Nephron (organoid): Measurements from ENCODE around the gene ADSL.

Source experiments
- H3K27ac Mint-ChIP-seq, 3 experiments: 2 replicates each; pipeline ENCODE4 v1.8.0; 2020; ENCODE audit warnings: mixed read lengths in 3 of 3, mild to moderate bottlenecking in 2 of 3, moderate library complexity in 1 of 3
- H3K27me3 Mint-ChIP-seq: 2 replicates; pipeline ENCODE4 v1.8.0; 2021; ENCODE audit warnings: low read depth, mild to moderate bottlenecking, moderate library complexity, mixed read lengths
- H3K36me3 Mint-ChIP-seq: 2 replicates; pipeline ENCODE4 v1.8.0; 2020; ENCODE audit warnings: low read depth, mixed read lengths
- H3K4me1 Mint-ChIP-seq: 2 replicates; pipeline ENCODE4 v1.8.0; 2020; ENCODE audit warnings: mixed read lengths
- H3K4me3 Mint-ChIP-seq, 3 experiments: 2 replicates each; pipeline ENCODE4 v1.8.0; 2020; ENCODE audit warnings: mild to moderate bottlenecking in 3 of 3, mixed read lengths in 3 of 3, moderate library complexity in 2 of 3
- H3K9me3 Mint-ChIP-seq: 2 replicates; pipeline ENCODE4 v1.8.0; 2020; ENCODE audit warnings: mixed read lengths
- TF ChIP-seq, protein P1 (sequence below), 3 experiments: fragments of 200-600 bp; sonication (generic); IDR thresholded peaks; one replicate each; pipeline ENCODE4 v1.5.0; 2021; ENCODE audit warnings: antibody characterized with exemption in 3 of 3; ENCODE audit not compliant: unreplicated experiment in 3 of 3

Gene ADSL

DNA sequence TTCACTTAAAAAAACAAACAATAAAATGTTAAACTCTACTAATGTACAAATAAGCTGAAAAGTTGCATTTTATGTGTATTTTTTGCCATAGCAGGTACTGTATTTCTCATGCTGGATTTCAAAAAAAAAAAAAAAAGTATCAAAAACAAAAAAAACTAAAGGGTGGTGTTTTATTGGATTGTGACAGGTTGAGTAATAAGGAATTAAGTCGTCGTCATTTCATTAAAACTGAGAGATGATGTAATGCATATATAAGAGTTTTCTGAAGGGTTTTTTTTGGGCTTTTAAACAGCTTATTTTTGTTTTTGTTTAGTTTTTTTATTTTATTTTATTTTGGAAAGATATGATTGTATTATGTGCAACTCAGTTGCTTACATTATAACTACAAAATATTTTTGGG, 10.9 kb upstream of the ADSL start:
- peaks cover 32% of the 10 kb centered on the region for H3K36me3 Mint-ChIP-seq
- H3K4me1 Mint-ChIP-seq: peaks cover 13% of the 10 kb centered on the region
- H3K9me3 Mint-ChIP-seq: no peaks in the 10 kb centered on the region

DNA sequence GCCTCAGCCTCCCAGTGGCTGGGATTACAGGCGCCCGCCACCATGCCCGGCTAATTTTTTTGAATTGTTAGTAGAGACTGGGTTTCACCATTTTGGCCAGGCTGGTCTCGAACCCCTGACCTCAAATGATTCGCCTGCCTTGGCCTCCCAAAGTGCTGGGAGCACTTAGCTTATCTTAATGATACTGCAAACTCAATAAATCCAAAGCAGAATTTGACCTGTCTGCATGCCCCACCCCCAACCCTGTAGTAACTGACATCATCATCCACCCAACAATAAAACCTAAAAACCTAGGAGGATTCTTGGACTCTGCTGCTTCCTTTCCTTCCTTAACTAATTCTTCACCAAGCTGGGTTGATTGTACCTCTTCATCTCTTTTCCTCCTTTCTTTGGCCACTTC, 6.3 kb upstream of the ADSL start:
- Mint-ChIP-seq H3K36me3 (peaks cover 4% of the 10 kb centered on the region), H3K4me1 (peaks cover 7% of the 10 kb centered on the region), H3K27ac (no peak overlapping the region), H3K4me3 (no peak overlapping the region), H3K27me3 (no peaks in the 10 kb centered on the region), H3K9me3 (no peaks in the 10 kb centered on the region)
- TF ChIP-seq, protein P1, sequence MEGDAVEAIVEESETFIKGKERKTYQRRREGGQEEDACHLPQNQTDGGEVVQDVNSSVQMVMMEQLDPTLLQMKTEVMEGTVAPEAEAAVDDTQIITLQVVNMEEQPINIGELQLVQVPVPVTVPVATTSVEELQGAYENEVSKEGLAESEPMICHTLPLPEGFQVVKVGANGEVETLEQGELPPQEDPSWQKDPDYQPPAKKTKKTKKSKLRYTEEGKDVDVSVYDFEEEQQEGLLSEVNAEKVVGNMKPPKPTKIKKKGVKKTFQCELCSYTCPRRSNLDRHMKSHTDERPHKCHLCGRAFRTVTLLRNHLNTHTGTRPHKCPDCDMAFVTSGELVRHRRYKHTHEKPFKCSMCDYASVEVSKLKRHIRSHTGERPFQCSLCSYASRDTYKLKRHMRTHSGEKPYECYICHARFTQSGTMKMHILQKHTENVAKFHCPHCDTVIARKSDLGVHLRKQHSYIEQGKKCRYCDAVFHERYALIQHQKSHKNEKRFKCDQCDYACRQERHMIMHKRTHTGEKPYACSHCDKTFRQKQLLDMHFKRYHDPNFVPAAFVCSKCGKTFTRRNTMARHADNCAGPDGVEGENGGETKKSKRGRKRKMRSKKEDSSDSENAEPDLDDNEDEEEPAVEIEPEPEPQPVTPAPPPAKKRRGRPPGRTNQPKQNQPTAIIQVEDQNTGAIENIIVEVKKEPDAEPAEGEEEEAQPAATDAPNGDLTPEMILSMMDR (IDR thresholded peaks at IDR 0.05; ENCODE audit: unreplicated experiment in 3 of 3): no peak

More for the DNA sequence above, 10.9 kb upstream of the ADSL start:
- TF ChIP-seq, protein P1 (IDR thresholded peaks at IDR 0.05; ENCODE audit: unreplicated experiment in 3 of 3): no peak
- H3K27me3 Mint-ChIP-seq: no peaks in the 10 kb centered on the region
- H3K27ac Mint-ChIP-seq: no peak overlapping the region
- no peak overlapping the region for H3K4me3 Mint-ChIP-seq

DNA sequence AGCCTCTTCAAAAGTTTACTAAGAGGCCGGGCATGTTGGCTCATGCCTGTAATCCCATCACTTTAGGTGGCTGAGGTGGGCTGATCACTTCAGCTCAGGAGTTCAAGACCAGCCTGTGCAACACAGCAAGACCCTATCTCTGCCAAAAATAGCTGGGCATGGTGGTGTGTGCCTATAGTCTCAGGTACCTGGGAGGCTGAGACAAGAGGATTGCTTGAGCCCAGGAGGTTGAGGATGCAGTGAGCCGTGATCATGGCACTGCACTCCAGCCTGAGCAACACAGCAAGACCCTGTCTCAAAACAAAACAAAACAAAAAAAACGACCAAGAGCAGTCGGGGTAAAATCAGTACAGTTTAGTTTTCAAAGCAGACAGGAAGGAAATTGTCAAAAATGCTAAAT, 4.7 kb upstream of the ADSL start:
- no peaks in the 10 kb centered on the region for H3K27me3 Mint-ChIP-seq
- no peak overlapping the region for H3K27ac Mint-ChIP-seq
- H3K4me3 Mint-ChIP-seq: peak overlapping the region in 2 of 3 experiments; percentile 36 to 40
- peaks cover 7% of the 10 kb centered on the region for H3K4me1 Mint-ChIP-seq
- H3K9me3 Mint-ChIP-seq: no peaks in the 10 kb centered on the region
- peaks cover 4% of the 10 kb centered on the region for H3K36me3 Mint-ChIP-seq
- TF ChIP-seq, protein P1 (IDR thresholded peaks at IDR 0.05; ENCODE audit: unreplicated experiment in 3 of 3): no peak

DNA sequence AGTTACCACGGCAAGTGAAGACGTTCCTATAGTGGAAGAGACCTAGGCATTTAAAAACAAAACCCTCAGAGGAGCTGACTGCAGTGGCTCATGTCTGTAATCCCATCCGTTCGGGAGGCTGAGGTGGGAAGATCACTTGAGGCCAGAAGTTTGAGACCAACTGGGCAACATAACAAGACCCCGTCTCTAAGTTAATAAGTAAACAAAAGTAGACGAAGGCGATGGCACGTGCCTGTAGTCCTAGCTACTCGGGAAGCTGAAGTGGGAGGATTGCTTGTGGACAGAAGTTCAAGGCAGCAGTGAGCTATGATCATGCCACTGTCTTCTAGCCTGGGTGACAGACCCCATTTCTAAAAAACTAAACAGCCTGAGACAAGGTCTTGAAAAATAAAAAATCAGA, 3.8 kb upstream of the ADSL start:
- peaks cover 4% of the 10 kb centered on the region for H3K36me3 Mint-ChIP-seq
- no peaks in the 10 kb centered on the region for H3K9me3 Mint-ChIP-seq
- H3K27ac Mint-ChIP-seq: peak overlapping the region in 1 of 3 experiments; percentile 0
- peak overlapping the region; percentile 24 to 61 (median 31) for H3K4me3 Mint-ChIP-seq
- H3K27me3 Mint-ChIP-seq: no peaks in the 10 kb centered on the region
- TF ChIP-seq, protein P1 (IDR thresholded peaks at IDR 0.05; ENCODE audit: unreplicated experiment in 3 of 3): no peak
- peaks cover 15% of the 10 kb centered on the region for H3K4me1 Mint-ChIP-seq

DNA sequence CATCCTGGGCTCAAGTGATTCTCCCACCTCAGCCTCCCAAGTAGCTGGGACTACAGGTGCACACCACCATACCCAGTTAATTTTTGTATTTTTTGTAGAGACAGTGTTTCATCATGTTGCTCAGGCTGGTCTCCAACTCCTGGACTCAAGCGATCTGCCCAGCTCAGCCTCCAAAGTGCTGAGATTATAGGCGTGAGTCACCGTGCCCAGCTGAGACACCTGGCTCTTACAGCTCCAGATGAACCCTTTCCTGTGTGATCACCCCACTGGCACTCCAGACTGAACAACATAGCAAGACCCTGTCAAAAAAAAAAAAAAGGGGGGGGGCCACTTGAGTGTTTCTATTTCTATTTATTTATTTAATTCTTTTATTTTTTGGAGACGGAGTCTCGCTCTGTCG, 1.0 kb upstream of the ADSL start:
- Mint-ChIP-seq H3K9me3 (no peaks in the 10 kb centered on the region), H3K27ac (peak overlapping the region in 2 of 3 experiments; percentile 98 to 99), H3K36me3 (peaks cover 14% of the 10 kb centered on the region), H3K4me3 (peak overlapping the region; percentile 98 to 99 (median 99)), H3K4me1 (peaks cover 20% of the 10 kb centered on the region), H3K27me3 (no peaks in the 10 kb centered on the region)
- TF ChIP-seq, protein P1 (IDR thresholded peaks at IDR 0.05; ENCODE audit: unreplicated experiment in 3 of 3): no peak

DNA sequence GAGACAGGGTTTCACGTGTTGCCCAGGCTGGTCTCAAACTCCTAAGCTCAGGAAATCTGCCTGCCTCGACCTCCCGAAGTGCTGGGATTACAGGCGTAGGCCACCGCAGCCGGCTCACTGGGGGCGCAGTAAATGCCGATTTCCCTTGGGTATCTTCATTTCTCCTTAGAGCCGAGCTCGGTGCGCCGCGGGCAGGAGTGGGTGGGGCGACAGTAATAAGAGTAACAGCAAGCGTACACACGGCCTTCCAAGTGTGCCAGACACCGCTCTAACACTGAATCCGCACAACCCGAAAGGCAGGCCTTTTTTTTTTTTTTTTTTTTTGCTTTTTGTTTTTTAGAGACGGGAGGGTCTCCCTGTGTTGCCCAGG, 500 bp upstream of the ADSL start:
- TF ChIP-seq, protein P1 (IDR thresholded peaks at IDR 0.05; ENCODE audit: unreplicated experiment in 3 of 3): no peak
- peaks cover 14% of the 10 kb centered on the region for H3K36me3 Mint-ChIP-seq
- H3K9me3 Mint-ChIP-seq: no peaks in the 10 kb centered on the region
- H3K27ac Mint-ChIP-seq: peak overlapping the region; percentile 98 to 99 (median 99)
- H3K4me1 Mint-ChIP-seq: peaks cover 20% of the 10 kb centered on the region
- H3K27me3 Mint-ChIP-seq: no peaks in the 10 kb centered on the region
- H3K4me3 Mint-ChIP-seq: peak overlapping the region; percentile 98 to 99 (median 99)
